HG02571 (cell line): ENCODE results near the gene FAM234B.

Experiments
- ATAC-seq: cut with Tn5 transposase; IDR thresholded peaks from one replicate; pipeline ENCODE4 v1.9.1; 2021; ENCODE audit warnings: mild to moderate bottlenecking, moderate library complexity; ENCODE audit not compliant: unreplicated experiment

Gene FAM234B, protein sequence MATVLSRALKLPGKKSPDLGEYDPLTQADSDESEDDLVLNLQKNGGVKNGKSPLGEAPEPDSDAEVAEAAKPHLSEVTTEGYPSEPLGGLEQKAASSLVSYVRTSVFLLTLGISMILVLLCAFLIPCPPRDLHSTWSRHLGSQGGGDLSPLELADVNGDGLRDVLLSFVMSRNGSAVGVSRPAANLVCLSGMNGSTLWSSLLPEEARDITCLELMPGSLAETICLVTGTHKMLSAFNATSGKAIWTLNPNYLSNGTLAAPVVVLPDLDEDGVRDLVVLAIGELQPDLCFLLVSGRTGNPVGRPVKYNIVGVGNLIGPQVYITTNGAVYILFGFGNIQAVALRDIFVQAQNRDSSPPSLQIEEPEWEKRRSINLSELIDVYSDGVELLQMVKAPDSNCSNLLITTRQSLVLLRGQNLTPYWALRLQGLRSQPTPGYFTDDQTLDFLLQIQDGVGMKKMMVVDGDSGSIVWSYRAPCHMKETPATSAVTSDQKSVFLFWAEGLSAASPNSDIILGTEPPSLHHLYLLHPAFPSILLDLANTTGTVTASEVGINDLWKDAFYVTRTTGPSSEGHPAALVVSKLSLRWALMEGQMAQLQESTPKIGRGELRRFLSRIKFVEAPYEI

DNA sequence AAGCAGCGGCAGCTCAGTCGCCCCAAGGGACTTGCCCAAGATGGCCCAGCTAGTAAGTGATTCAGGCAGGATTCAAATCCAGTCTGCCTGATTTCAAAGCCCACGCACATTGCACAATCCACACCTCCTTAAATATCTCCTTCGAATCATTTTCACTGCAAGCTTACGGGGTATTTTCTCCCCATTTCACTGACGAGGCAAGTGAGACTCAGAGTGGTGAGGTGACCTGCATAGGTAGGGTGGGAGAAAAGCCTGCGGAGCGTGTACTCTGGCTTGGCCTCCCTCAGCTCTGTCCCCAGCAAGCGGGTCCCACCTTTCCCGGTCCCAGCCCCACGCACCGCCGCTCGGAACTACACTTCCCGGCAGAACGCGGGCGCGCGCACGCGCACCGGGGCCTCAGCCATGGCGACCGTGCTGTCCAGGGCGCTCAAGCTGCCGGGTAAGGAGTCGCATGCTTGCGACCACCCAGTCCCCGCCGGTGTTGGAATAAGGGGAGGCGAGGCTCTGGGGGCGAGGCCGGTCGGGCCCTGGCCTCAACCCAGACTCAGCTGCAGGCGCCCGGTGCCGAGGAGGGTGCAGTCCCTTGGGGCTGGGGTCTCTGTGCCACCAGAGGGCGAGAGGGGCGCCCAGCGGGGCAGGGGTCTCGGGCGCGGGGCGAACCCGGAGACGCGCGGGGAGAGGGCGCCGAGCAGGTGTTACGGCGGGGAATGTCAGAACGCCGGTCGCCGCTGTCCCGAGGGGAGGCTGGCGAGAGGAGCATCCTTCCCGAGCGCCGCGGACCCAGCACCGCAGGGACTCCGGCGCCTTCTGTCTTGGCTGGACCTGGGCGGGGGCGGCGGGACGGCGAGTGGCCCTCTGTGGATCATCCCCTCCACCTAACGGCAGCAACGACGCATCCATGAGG lies at the start of gene FAM234B:
FAM234B (plus strand) TSS at position 380 of the 904 bp plus-strand sequence; CDS start at position 403, 23 bp downstream.
- peak; percentile 81 for ATAC-seq

DNA sequence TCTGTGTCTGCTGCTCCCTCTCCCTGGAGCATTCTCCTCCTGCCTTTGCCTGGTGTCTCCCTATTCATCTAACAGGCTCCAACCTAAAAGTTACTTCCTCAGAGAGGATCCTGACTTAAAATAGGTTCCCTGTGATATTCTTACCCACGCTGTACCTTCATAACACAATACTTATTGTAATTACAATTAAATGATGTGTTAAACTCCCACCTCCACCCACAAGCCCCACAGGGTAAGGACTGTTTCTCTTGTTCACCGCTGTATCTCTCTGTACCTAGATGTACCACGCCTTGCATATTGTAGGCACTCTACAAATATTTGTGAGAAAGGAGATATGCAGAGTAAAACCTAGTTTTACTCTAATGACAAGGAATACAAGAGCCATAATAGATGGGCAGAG lies 49.1 kb upstream of the FAM234B start:
- no peak for ATAC-seq

DNA sequence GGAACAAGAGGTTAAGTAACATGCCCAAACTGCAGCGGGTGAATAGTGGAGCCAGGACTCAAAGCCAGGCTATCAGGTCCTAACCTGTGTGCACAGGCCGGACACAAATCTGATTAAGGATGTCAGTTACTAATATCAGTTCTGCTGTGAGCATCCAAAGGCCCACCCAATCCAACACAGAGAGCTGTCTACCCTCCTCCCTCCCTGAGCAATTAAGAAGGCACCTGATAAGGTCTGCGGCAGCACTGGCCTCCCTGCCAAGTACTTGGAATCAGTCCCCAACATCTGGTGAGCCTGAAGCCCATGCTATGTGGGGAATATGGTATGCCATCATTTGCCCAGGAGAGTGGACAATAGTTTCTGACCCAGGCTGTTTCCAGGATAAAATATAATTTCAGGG lies 48.0 kb upstream of the FAM234B start:
- no peak for ATAC-seq

DNA sequence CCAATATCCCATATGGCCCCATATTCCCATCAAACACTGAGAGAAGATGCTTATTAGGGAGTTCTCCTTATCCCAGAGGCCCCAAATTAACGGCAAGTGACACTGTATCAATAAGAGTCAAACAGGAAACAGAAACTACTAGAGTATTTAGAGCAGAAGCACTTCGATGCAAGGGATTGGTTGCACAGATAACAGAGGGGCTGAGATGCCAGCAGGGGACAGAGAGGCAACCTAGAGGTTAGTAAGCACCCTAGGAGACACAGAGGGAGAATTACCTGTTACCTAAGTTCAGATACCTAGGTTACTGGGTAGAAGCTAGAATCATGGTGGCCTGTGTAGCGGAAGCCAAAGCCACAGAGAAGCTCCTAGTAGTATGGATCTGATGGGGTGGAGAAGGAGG lies 47.0 kb upstream of the FAM234B start:
- ATAC-seq, result no peak

DNA sequence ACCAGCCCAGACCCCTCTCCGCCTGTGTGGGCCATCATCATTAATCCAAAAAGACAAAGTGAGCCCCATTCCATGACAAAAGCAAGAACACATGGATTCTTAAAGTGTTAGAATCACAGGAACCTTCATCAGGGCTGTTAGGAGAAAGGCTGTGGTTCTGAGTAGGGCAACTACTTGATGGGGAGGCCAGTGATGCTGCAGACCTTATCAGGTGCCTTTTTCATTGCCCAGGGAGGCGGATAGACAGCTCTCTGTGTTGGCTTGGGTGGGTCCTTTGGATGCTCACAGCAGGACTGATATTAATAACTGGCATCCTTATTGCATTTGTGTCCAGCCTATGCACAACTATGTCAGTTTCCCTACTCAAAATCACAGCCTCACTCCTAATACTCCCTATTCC lies 46.4 kb upstream of the FAM234B start:
- no peak for ATAC-seq

DNA sequence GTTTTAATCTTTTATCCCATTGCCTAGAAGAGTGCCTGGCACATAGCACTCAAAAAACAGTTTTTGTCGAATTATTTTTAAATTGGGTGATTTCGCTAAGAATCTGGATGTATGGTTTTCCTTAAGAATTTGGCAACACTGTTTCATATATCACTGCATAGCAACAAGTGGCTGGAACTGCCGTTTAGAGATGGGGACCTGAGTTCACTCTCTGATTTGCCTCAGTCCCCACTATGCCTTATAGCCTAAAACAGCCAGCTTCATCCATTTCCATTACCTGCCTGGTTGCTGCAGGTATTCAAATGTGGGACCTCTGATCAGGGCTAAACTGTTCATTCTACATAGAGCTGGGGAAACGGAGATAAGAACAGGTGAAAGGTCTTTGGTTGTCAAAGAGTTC lies 45.9 kb upstream of the FAM234B start:
- no peak for ATAC-seq

DNA sequence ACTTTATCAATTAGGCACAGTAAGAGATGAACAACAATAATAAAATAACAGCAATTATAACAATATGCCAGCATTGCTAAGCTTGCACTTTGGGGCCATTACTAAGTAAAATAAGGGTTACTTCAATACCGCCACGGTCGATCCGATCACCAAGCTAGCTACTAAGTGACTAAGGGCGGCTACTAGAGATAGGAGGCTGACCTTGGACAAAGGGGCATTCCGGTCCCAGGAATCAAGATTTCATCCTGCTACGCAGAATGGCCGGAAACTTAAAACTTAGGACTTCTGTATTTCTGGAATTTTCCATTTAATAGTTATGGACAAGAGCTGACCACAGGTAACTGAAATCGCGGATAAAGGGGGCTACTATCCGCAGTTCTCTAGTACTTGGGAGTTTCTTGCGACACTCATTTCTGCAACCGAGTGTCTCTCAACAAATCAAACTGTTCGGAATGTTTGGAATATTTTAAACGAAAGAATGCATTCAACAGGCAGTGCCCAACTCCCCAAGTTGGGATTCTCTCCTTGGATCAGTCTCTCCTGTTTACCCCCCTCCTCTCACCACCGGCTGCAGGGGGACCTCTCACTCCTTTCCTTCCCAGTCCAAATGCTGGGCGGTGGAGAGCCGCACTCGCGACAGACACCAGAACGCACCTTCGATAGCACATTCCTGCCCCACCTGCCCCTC lies 44.8 kb upstream of the FAM234B start:
- ATAC-seq, result no peak

DNA sequence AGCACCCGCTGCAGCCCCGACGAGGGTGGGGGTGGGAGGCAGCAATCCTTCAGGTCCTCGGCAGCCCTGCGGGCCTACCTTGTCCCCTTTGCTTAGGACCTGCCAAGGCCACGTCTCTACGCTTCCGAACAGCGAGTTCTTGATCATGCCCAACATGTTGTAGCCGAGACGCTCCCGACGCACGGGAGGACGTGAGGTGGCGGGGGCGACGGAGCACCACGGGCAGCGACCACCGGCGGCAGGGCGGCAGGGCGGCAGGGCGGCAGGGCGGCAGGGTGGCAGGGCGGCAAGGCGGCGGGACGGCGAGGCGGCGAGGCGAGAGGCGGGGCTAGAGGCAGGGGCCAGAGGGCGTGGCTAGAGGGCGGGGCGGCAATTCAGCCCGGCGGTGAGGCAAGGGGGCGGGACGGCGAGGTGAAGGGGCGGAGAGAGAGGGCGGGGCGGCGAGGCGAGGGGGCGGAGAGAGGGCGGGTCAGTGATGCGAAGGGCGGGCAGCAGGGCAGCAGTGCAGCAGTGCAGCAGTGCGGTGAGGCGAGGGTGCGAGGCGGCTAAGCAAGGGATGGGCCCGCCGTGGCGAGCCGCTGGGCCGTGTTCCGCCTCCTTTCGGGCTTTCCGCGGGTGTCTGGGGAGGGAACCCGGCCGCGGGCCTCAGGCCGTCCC lies 44.1 kb upstream of the FAM234B start, which contains the start of gene HEBP1:
HEBP1 (minus strand) TSS at position 307 of the 657 bp plus-strand sequence; CDS start at position 156, 151 bp downstream.
- ATAC-seq, result peak; percentile 78

DNA sequence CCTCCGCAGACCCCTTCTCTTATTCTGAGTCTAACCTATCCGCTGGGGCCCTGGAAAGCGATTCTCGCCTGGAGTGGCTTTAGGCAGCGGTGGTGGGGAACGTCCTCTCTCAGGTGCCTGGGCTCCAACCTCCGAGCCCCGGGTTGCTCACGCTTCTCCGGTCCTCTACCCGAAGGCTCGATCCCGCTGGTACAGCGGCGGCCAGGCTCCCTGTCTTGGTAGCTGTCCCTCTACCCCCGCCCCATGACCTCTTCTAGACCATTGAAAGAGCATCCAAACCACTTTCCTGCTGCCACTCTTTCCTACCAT lies 43.6 kb upstream of the FAM234B start:
- peak; percentile 33 for ATAC-seq

DNA sequence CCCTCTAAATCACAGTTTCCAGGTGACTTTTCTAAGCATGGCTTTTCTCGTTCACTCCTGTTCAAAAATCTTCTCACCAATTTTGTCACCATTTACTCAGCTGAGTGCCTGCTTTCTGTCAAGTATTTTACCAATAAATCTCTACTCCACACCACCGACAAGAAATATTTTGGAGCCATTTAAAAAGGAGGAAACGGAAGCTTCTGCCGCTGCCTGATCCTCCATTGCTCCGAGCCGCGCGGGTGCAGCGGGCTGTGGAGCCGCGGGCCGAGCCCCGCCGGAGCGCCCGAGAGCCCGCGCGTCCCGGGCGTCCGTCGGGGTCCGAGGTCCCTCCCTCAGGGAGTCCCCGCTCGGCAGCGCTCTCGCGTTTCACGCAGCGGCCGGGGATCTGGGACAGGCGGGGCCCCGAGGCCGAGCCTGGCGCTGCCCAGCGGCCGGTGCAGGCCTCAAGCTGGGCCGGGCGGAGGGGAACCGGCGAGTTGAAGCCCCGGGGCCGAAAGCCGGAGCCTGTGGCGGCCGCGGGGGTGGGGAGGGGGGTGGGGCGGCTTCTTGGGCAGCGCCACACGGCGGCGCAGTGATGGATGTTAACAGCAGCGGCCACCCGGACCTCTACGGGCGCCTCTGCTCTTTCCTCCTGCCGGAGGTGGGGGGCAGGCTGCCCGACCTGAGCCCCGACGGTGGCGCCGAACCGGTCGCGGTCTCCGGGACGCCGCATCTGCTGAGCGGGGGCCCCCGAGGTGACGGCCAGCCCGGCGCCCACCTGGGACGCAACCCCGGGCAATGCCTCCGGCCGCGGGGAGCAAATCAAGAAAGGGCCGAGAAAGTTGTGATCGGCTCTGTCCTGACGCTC lies 43.0 kb upstream of the FAM234B start:
- no peak for ATAC-seq

DNA sequence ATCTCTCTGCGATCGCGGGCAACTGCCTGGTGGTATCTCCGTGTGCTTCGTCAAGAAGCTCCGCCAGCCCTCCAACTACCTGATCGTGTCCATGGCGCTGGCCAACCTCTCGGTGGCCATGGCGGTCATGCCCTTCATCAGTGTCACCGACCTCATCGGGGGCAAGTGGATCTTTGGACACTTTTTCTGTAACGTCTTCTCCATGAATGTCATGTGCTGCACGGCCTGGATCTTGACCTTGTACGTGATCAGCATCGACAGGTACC lies 42.5 kb upstream of the FAM234B start:
- ATAC-seq, result no peak

DNA sequence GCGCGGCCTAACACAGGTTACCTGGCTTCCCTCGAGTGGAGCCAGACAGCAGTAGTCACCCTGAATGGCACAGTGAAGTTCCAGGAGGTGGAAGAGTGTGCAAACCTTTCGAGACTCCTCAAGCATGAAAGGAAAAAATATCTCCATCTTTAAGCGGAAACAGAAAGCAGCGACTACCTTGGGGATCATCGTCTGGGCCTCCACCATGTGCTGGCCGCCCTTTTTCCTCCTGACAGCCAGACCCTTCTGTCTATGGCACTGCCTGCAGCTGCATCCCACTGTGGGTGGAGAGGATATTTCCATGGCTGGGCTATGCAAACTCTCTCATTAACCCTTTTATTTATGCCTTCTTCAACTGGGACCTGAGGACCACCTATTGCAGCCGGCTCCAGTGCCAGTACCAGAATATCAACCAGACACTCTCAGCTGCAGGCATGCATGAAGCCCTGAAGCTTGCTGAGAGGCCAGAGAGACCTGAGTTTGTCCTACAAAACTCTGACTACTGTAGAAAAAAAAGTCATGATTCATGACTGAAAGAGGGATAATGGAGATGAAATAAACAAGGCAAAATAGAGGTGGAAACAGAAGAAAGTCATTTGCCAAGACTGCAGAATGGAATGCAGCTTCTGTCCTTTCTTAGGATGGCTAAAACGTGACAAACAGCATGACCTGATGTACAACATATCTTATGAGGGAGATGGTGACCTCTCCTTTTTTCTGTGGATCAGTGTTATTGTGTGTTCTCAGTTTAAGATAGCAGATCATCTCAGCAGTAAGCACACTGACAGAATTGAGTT lies 41.7 kb upstream of the FAM234B start:
- ATAC-seq, result no peak

DNA sequence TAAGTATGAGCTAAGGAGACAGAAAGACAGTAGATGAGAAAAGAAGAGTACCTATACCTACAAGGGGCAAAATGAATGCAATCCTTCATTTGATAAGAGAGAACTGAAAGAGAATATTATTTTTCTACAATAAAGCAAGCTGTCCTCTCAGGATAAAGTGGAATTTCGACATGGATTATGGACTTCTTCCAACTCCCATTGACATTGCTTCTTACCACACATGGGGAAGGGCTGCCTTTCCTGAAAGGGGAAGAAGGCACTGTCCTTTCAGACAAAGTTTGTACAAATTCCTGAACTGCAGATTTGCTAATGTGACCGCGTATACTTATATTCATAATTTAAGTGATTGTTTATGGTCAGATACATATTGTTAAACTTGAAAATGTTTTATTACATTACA lies 39.8 kb upstream of the FAM234B start:
- ATAC-seq, result no peak

DNA sequence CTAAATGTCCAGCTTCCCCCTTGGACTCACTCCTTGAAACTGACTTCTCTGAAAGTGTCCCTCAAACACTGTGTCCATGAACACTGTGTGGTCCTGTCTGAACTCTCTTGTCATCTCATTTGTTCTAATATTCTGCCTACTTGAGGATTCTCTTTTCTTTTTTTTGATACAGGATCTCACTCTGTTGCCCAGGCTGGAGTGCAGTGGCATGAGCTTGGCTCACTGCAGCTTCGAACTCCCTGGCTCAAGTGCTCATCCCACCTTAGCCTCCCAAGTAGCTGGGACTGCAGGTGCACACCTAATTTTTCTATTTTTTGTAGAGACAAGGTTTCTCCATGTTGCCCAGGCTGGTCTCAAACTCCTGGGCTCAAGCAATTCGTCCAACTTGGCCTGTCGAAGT lies 39.2 kb upstream of the FAM234B start:
- ATAC-seq, result no peak

DNA sequence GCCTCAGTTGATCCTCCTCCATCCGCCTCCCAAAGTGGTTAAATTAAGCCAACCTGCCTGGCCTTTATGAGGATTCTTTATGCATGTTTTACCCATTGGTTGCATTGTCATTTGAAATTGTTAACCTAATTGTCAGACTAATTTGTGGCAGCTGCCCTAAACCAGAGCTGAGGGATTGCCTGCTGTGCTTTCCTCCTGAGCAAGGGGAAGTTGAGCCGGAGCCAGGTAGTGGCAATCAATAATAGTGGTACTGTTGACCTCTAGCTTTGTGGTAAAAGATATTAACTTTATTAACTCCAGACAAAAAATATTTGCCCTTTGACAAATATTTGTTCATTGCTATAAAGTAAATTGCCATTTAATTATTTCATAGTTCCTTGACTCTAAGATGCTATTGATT lies 38.5 kb upstream of the FAM234B start:
- ATAC-seq, result no peak

DNA sequence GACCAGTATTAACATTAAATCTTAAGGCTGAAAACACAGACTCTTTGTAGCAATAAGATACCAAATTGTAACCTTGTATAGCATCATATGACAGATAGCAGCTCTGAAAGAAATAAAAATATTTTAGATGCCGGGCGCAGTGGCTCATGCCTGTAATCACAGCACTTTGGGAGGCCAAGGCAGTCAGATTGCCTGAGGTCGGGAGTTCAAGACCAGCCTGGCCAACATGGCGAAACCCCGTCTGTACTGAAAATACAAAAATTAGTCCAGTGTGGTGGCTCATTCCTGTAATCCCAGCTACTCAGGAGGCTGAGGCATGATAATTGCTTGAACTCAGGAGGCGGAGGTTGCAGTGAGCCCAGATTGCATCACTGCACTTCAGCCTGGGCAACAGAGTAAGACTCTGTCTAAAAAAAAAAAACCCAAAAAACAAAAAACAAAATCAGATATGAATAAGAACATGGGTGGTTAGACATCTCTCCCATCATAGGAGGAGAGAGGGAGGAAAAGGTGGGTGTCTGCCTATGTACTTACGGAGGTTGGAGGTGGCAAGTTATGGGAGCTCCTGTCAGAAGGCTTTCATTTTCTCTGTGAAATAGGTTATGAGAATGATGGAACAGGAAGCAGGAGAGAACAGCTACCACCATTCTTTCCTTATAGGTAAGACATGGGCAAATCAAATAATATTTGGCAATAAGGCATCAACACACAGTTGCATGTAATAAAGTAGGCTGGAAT lies 36.5 kb upstream of the FAM234B start:
- ATAC-seq, result no peak

DNA sequence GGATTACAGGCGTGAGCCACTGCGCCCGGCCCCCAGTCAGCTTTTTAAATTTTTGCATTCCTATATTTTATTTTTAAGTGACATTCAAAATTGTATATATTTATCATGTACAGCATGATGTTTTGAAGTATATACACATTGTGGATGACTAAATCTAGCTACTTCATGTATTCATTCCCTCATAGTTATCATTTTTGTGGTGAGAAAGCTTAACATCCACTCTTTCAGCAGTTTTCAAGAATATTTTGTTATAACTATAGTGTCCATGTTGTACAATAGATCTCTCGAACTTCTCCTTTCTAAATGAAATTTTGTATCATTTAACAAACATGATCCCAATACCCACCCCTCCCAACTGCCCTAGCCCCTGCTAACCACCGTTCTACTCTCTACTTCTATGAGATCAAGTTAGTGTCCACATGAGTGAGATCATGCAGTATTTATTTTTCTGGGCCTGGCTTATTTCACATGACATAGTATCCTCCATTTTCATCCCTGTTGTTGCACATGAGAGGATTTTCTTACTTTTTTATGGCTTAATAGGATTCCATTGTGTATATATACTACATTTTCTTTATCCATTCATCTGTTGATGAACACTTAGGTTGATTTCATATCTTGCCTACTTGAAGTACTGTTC lies 35.3 kb upstream of the FAM234B start:
- ATAC-seq, result no peak

DNA sequence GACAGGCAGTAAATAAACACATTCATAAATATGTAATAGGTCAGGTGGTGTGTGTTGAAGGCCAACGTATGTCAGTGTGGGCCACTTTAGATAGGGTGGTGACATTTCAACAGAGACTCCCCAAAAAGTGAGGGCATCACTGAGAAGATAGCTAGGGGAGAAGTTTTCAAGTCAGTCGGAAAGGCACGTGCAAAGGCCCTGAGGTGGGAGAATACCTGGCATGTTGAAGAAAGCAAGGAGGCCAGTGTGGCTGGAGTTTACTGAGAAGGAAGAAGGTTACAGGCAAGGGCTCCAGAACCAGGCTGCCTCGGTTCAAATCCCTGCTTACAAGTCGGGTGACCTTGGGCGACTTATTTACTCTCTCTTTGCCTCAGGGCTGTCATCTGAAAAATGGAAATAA lies 33.1 kb upstream of the FAM234B start:
- no peak for ATAC-seq
